Ishikawa (cell line): ENCODE results near the gene LSAMP.

ENCODE experiments used
- CEBPB ChIP-seq: IDR thresholded peaks from 2 replicates; pipeline ENCODE4 v1.6.1; 2012
- CREB1 ChIP-seq: IDR thresholded peaks from 2 replicates; pipeline ENCODE4 v1.6.1; 2012; ENCODE audit warnings: low read depth
- EGR1 ChIP-seq: IDR thresholded peaks from 2 replicates; pipeline ENCODE4 v1.6.1; 2012
- EP300 ChIP-seq: IDR thresholded peaks from 2 replicates; pipeline ENCODE4 v1.6.1; 2012; ENCODE audit warnings: borderline replicate concordance
- FOXM1 ChIP-seq: IDR thresholded peaks from 2 replicates; pipeline ENCODE4 v1.6.1; 2012; ENCODE audit warnings: low read depth, borderline replicate concordance
- NFIC ChIP-seq: IDR thresholded peaks from 2 replicates; pipeline ENCODE4 v1.6.1; 2012
- RAD21 ChIP-seq: IDR thresholded peaks from 2 replicates; pipeline ENCODE4 v1.6.1; 2012; ENCODE audit warnings: low read depth
- TAF1 ChIP-seq: IDR thresholded peaks from 2 replicates; pipeline ENCODE4 v1.6.1; 2012; ENCODE audit warnings: low read depth, mild to moderate bottlenecking
- TCF12 ChIP-seq: IDR thresholded peaks from 2 replicates; pipeline ENCODE4 v1.6.1; 2012; ENCODE audit warnings: low read depth
- TEAD4 ChIP-seq: IDR thresholded peaks from 2 replicates; pipeline ENCODE4 v1.6.1; 2012
- YY1 ChIP-seq: IDR thresholded peaks from 2 replicates; pipeline ENCODE4 v1.6.1; 2012; ENCODE audit warnings: low read depth
- ZBTB7A ChIP-seq: IDR thresholded peaks from 2 replicates; pipeline ENCODE4 v1.6.1; 2012; ENCODE audit warnings: low read depth
- TF ChIP-seq, protein P1 (sequence below): IDR thresholded peaks from 2 replicates; pipeline ENCODE4 v1.6.1; 2012; ENCODE audit warnings: low read depth, mild to moderate bottlenecking
- TF ChIP-seq, protein P2 (sequence below): IDR thresholded peaks from 2 replicates; pipeline ENCODE4 v1.6.1; 2012
- TF ChIP-seq, protein P3 (sequence below): IDR thresholded peaks from 2 replicates; pipeline ENCODE4 v1.6.1; 2012

LSAMP gene

DNA sequence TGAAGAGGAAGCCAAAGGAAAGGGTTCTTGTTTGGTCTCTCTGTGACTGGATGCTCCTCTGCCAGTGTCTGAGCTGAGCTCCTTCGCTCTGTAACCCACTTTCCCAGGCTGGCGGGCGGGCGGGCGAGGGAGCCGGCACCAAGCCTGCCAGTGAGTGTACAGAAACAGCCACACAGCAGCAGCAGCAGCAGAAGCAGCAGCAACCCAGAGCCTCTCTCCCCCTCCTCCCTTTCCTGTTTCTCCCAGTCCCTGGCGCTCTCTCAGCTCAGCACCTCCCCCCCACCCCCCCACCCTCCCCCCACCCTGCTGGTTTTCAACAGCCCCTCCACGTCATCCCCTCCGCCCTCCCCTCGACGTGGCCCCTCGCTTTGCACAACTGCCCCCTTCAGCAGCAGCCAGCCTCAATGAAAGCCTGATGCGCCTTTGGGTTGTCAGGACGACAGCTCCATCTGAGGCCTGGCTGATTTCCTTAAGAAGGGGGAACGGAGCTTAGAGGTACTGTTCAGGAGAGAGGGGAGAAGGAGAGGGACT is at the start of gene LSAMP:
TSS of gene LSAMP (minus strand) at position 177 of the 531 bp plus-strand sequence.
- no peak for TF ChIP-seq YY1
- TF ChIP-seq CREB1 = no peak
- TF ChIP-seq RAD21 = no peak
- no peak for TF ChIP-seq NFIC
- no peak for TF ChIP-seq TCF12
- TF ChIP-seq, protein P1, sequence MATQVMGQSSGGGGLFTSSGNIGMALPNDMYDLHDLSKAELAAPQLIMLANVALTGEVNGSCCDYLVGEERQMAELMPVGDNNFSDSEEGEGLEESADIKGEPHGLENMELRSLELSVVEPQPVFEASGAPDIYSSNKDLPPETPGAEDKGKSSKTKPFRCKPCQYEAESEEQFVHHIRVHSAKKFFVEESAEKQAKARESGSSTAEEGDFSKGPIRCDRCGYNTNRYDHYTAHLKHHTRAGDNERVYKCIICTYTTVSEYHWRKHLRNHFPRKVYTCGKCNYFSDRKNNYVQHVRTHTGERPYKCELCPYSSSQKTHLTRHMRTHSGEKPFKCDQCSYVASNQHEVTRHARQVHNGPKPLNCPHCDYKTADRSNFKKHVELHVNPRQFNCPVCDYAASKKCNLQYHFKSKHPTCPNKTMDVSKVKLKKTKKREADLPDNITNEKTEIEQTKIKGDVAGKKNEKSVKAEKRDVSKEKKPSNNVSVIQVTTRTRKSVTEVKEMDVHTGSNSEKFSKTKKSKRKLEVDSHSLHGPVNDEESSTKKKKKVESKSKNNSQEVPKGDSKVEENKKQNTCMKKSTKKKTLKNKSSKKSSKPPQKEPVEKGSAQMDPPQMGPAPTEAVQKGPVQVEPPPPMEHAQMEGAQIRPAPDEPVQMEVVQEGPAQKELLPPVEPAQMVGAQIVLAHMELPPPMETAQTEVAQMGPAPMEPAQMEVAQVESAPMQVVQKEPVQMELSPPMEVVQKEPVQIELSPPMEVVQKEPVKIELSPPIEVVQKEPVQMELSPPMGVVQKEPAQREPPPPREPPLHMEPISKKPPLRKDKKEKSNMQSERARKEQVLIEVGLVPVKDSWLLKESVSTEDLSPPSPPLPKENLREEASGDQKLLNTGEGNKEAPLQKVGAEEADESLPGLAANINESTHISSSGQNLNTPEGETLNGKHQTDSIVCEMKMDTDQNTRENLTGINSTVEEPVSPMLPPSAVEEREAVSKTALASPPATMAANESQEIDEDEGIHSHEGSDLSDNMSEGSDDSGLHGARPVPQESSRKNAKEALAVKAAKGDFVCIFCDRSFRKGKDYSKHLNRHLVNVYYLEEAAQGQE = no peak
- no peak for TF ChIP-seq CEBPB
- TF ChIP-seq EGR1 = no peak
- TF ChIP-seq, protein P2, sequence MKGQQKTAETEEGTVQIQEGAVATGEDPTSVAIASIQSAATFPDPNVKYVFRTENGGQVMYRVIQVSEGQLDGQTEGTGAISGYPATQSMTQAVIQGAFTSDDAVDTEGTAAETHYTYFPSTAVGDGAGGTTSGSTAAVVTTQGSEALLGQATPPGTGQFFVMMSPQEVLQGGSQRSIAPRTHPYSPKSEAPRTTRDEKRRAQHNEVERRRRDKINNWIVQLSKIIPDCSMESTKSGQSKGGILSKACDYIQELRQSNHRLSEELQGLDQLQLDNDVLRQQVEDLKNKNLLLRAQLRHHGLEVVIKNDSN = no peak

DNA sequence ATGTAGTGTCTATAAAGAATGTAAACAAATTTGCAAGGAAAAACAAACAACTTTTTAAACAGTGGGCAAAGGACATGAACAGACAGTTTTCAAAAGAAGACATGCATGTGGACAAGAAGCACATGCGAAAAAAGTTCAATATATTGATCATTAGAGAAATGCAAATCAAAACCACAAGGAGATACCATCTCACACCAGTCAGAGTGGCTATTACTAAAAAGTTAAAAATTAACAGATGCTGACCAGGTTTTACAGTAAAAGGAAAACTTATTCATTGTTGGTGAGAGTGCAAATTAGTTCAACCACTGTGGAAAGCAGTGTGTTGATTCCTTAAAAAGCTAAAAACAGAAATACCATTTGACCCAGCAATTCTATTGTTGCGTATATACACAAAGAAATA is 47.1 kb upstream of the LSAMP start:
- TF ChIP-seq TAF1 (no peak), TEAD4 (no peak), CEBPB (no peak), FOXM1 (no peak), NFIC (no peak), RAD21 (no peak), YY1 (no peak), ZBTB7A (no peak), TCF12 (no peak), EGR1 (no peak), CREB1 (no peak)
- TF ChIP-seq, protein P1 = no peak
- TF ChIP-seq, protein P2 = no peak
- TF ChIP-seq, protein P3, sequence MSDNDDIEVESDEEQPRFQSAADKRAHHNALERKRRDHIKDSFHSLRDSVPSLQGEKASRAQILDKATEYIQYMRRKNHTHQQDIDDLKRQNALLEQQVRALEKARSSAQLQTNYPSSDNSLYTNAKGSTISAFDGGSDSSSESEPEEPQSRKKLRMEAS = no peak

DNA sequence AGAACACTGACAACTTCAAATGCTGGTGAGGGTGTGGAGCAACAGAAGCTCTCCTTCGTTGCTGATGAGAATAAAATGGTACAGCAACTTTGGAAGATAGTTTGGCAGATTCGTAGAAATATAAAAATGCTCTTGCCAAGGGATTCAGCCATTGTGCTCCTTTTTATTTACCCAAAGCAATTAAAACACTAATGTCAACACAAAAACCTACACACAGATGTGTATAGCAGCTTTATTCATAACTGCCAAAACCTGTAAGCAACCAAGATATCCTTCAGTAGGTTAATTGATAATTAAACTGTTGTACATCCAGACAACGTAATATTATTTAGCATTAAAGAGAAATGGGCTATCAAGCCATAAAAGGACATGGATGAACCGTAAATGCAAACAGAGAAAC is 37.8 kb upstream of the LSAMP start:
- TF ChIP-seq YY1 (no peak), TCF12 (no peak), RAD21 (no peak), TAF1 (no peak), NFIC (no peak)

DNA sequence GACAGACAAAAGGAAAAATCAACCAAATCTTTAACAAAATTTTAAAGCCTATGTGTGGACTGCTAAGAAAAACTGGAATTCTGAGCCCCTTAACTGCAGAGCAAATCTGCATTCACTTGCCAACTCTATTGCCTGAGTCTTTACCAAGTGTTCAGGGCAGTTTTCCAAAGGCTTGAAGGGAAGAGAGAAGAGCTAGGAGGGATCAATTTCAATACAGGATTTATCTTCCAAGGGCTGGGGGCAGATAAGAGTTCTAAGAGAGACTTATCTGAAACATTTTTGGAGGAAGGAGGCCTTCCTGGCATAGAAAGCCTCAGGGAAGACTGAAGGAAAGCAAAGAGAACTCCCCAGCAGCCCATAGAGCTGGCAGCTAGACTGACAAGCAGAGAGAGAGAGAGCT is 31.4 kb upstream of the LSAMP start:
- TF ChIP-seq FOXM1 (no peak), TAF1 (no peak), ZBTB7A (no peak), EGR1 (no peak), CEBPB (no peak), CREB1 (no peak), NFIC (no peak), EP300 (no peak), TCF12 (no peak), RAD21 (no peak)
- TF ChIP-seq, protein P1 = no peak

DNA sequence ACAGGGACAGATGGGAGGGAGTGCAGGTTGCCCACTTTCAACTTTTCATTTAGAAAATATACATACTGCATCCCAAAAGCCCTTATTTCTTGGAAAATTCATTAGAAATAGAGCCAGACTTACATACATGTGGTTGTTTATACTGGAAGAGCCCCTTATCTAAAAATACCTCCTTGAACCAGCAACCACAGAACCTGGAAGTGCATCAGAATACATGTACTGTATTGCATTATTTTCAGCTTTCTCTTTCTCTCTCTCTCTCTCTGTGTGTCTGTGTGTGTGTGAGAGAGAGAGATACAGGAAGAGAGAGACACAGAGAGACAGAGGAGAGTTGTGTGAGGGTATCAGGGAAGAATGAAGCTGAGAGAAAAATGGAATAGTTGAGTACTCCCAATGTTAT is 29.5 kb upstream of the LSAMP start:
- no peak for TF ChIP-seq TCF12
- no peak for TF ChIP-seq TAF1
- no peak for TF ChIP-seq EGR1
- TF ChIP-seq ZBTB7A = no peak
- no peak for TF ChIP-seq RAD21
- TF ChIP-seq, protein P1 = no peak
- no peak for TF ChIP-seq EP300
- TF ChIP-seq CREB1 = no peak
- no peak for TF ChIP-seq FOXM1
